Activated gamma-delta T cell treated with anti-CD3 and anti-CD28 coated beads, Interleukin-2, amount 50 U/mL, for 16 hours (primary cell): ENCODE results near the gene NECAP2.

Experiments
- DNase-seq: peaks from one replicate; pipeline ENCODE4 v3.0.0-alpha.2; 2020; ENCODE audit warnings: low read depth

Gene NECAP2

DNA sequence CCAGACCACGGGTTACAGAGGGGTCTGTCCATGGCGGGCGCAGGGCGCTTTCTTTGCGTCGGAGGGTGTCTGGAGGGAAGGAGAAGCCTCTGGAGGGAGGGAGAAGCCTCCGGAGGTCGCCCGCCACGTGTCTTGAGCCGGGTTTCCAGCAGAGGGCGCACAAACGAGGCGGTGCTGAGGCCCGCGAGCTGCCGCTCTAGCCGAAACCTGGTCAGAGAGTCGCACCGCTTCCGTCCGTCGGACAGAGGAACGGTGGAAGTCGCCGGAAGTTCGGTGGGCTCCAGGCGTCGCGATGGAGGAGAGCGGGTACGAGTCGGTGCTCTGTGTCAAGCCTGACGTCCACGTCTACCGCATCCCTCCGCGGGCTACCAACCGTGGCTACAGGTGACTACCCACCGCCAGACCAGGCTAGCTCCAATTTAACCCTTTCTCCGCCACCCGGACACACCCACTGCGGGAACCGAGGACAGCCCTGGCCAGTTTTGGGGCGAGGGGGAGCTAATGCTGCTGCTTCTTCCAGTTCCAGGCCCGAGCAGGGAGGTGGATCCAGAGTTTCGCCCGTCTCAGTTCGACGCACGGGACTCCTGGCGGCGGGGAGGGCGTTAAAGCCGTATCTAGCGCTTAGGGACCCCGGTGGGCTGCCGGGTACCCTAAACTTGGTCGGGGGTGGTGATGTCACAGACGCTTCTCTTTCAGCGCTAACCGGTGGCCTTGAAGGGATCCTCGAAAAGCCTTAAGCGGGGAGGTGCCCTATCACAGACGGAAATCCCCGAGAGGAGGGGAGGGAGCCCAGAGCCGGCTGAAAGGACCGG lies at the start of gene NECAP2:
Gene NECAP2, plus strand, starts transcription at position 255 of the 812 bp plus-strand sequence. Its CDS starts 38 bp downstream, at position 293.
- DNase-seq: peak; percentile 96

DNA sequence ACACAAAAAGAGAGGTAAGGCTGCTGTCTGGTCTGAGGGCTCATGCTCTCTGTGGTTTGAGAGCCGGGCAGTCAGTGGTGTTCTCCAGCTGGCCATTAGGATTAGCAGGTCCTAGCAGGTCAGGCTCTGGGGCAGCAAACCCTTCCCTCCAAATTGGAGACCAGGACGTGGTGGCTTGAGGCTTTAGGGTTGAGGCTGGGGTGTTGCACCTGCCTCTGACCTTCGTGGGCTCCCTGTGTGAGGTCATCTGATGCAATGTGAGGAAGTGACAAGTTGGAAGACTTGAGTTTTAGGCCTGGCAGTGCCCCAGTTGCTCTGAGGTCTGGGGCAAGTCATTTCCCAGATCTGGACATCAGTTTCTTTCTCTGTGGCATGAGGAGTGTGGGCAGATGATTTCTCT lies 49.1 kb upstream of the NECAP2 start:
- DNase-seq: no peak

DNA sequence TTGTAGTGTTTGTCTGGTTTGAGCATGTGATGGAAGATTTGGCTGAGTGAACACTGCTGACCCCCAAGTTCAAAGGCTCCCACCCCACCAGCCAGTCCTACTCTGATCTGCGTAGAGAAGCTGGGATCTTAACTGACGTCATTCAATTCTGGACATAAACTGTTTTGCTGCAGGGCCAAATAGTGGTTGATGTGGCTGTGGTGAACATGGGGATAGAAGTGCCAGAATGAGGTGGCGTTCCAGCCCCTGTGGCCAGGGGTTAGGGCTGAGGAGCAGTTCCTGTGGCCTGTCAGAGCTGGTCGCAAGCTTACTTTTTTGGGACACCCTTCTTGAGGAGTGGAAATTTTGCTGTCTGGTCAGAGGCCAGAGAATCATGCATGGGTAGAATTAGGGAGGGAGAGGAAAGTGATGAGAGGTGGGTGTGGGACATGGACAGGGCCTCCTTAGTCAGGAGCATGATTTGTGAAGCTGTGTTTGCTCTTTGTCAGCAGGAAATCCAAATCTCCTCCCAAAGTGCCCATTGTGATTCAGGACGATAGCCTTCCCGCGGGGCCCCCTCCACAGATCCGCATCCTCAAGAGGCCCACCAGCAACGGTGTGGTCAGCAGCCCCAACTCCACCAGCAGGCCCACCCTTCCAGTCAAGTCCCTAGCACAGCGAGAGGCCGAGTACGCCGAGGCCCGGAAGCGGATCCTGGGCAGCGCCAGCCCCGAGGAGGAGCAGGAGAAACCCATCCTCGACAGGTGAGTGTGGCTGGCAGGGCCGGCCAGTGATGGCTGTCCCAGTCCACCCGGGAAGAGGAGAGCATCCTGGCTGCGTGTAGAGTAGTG lies 47.6 kb upstream of the NECAP2 start:
- DNase-seq: no peak

- no peak for DNase-seq
Measured at GRCh38 chr1:16393570-16394521, 46.7 kb upstream of the NECAP2 start.

DNA sequence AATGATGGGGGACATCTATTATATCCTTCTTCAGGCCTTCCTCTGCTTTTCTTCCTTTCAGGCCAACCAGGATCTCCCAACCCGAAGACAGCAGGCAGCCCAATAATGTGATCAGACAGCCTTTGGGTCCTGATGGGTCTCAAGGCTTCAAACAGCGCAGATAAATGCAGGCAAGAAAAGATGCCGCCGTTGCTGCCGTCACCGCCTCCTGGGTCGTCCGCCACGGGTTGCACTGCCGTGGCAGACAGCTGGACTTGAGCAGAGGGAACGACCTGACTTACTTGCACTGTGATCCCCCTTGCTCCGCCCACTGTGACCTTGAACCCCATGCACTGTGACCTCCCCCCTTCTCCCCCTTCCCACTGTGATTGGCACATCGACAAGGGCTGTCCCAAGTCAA lies 45.5 kb upstream of the NECAP2 start:
- no peak for DNase-seq

DNA sequence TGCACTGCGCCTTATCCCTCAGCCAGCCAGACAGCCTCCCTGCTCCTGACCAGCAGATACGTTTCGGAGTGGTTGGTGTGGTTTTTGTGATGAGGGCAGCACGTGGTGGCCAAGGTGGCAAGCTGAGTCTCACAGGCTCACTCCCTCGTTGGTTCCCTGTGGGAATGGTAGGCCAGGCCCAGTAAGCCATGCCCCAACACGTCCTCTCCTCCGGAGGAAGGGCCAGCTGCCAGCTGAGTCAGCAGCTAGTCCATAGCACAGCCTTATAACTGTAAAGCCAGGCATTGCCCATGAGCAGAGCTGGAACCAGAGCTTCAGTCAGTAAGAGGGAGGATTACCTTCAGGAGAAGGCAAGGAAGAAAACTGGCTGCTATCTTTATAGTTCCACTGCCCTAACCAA lies 43.9 kb upstream of the NECAP2 start:
- no peak for DNase-seq

DNA sequence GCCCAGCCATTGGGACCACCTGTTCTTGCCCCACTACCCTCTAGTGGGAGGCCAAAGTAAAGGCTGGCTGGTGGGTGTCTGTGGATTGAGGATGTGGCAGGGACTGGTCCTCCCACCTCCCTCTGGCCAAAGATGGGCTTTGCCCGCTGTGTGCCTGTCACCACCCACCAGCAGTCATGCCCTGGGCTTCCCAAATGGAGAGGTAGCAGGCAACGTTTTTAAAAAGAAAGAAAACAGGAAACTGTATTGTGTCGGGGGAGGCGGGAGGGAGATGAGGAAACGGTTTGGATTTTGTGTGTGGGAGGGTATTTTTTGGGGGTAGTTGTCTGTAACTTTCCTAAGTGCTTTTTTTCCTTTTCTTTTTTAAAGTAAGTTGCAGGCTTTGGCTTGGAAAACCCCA lies 43.4 kb upstream of the NECAP2 start:
- DNase-seq: no peak

GRCh38 chr1:16398371-16398953 lies 42.1 kb upstream of the NECAP2 start:
- no peak for DNase-seq

DNA sequence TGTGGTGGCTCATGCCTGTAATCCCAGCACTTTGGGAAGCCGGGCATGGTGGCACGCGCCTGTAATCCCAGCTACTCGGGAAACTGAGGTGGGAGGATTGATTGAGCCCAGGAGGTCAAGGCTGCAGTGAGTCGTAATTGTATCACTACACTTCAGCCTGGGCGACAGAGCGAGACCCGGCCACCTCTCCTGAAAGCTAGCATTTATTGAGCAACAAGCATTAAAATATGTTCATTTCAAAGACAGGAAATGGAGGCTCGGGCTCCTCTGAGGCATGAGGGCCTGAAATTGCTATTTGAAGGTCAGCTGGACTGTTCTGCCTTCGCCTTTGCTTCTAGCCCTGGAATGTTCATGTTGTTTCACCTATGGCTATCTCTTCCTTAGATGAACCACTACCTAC lies 37.8 kb upstream of the NECAP2 start:
- DNase-seq: no peak

DNA sequence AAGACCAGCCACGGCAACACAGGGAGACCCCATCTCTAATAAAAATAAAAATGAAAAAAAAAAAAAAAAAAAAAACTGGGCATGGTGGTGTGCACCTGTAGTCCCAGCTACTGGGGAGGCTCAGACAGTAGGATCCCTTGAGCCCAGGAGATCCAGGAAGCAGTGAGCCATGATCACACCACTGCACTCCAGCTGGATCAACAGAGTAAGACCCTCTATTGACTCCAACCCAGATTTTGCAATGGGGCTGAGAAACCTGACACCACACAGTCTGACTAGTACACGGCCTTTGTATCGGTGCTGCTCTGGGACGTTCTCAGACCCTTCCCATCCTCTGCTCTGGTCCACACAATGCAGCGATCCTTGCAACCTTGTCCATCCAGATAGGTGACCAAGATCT lies 35.1 kb upstream of the NECAP2 start:
- no peak for DNase-seq

DNA sequence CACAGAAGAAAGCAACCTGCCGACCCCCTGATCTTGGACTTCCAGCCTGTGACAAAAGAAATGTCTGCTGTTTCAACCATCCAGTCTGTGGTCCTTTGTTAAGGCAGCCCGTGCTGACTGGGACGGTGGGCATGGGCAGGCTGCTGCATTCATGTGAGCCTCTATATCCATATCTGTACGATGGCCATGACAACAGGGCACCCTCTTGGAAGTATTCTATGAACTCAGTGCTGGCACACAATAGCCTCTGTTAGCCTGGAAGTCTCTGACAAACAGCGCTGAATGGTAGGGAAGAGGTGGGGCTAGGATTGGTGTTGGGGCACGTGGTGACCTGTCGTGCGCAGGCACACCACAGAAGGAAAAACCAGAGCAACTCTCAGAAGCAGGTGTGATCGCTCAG lies 33.7 kb upstream of the NECAP2 start:
- no peak for DNase-seq

DNA sequence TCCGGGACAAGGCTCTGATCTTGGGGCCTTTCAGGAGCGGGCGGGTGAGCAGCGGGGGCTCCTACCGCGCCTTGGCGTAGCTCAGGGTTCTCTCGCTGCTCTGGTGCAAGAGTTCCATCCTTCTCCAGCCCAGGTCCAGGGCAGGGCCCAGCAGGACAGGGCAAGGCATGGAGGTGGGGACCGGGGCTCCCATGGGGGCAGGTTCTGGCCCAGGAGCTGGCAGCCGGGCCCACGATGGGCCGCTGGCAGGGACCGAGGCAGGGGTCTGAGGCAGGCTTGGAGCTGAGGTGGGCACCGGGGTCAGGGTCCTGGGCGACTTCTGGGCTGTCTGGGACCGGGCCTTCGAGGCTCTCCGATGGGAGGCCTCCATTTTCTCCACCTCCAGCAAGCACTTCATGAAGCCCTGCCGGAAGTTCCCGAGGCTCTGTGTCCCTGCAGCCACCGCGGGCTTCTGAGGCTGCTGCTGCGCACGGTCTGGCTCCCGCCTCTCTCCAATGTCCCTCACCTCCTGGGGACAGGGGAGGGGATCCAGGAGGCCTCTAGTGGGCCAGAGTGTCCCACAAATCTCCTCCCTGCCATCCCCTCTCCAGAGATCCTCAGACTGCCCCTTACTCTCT lies 30.9 kb upstream of the NECAP2 start:
- DNase-seq: no peak

DNA sequence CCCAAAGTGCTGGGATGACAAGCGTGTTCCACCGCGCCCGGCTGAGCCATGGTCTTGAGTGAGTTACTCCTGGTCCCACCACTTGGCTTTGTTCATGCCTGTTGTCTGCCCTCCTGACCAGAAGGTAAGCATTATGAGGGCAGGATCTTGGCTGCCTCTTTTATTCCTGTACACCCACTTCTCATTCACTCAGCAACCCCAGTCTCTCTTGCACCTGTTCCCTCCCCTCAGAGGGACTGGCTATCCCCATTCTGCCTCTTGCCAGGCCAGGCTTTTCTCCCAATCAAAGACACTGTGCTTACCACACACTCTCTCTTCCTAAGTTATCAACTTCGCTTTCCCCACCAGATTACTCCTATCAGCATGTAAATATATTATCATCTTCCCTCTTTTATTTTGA lies 29.7 kb upstream of the NECAP2 start:
- DNase-seq: no peak

DNA sequence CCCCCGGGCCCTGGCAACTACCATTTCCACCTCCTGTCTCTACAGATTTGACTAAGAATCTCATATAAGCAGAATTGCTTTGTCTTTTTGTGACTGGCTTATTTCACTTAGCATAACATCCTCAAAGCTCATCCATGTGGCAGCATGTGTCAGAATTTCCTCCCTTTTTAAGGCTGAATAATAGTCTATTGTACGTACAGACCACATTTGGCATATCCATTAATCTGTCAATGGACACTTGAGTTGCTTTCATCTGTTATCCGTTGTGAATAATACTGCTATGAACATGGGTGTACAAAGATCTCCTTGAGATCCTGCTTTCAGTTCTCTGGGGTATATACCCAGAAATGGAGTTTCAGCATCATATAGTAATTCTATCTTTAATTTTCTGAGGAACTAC lies 27.3 kb upstream of the NECAP2 start:
- no peak for DNase-seq

- DNase-seq: no peak
Measured at GRCh38 chr1:16418823-16419425, 21.6 kb upstream of the NECAP2 start.

- DNase-seq: peak; percentile 40
Measured at GRCh38 chr1:16420424-16421118, 20.0 kb upstream of the NECAP2 start.

DNA sequence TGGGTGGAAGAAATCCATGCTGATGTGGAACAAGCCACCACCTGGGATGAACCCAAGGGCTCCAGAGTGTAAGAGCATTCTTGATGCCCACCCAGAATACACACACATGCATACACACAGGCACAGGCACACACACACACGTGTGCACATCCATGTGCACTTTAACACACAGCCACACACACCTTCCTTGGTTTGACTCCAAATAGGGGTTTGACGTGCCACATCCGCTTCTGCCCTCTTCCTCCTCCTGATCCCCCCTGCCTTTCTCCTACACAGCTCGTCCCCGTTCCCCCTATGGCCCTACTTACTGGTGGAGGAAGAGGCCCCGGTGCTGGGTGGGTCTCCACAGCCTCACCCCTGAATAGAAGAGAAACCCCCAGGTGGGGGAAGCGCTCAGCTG lies 19.3 kb upstream of the NECAP2 start:
- DNase-seq: no peak

GRCh38 chr1:16422041-16422440 lies 18.5 kb upstream of the NECAP2 start:
- DNase-seq: no peak

GRCh38 chr1:16425125-16426025 lies 15.1 kb upstream of the NECAP2 start:
- no peak for DNase-seq
